Sigmoid colon (tissue), 7 donors: Measurements from ENCODE around the gene RPAP3. TPM values are rescaled to one million over a fixed set of nuclear protein-coding genes. Genes with fewer than 3 reads are reported as not detected.
A peak's percentile ranks its signal among the peaks of the same experiment; 100 is the strongest.

ENCODE experiments used
- DNase-seq: peaks from one replicate; pipeline ENCODE4 v3.0.0-alpha.2; 2019
- H3K27ac ChIP-seq, 4 donors: fragments of 200-600 bp; sonication (generic); one replicate each; pipeline ENCODE4 v1.5.1; 2016 to 2019; ENCODE audit warnings: mild to moderate bottlenecking in 1 of 4
- H3K27me3 ChIP-seq, 3 donors: fragments of 200-600 bp; sonication (generic); one replicate each; pipeline ENCODE4 v1.5.1; 2019; ENCODE audit warnings: mild to moderate bottlenecking in 1 of 3
- H3K36me3 ChIP-seq, 4 donors: fragments of 200-600 bp; sonication (generic); one replicate each; pipeline ENCODE4 v1.5.1; 2016 to 2019
- H3K4me1 ChIP-seq, 4 donors: fragments of 200-600 bp; sonication (generic); one replicate each; pipeline ENCODE4 v1.5.1; 2017 to 2019
- H3K4me3 ChIP-seq, 4 donors: fragments of 200-600 bp; sonication (generic); one replicate each; pipeline ENCODE4 v1.5.1; 2017 to 2019; ENCODE audit warnings: mild to moderate bottlenecking in 2 of 4, moderate library complexity in 1 of 4
- H3K9me3 ChIP-seq, 4 donors: fragments of 200-600 bp in 3 of 4; sonication (generic) in 3 of 4; one replicate each; pipeline versions ENCODE4 v1.5.1 to v1.6.1; 2013 to 2019
- CTCF ChIP-seq, 4 experiments: fragments of 450-650 bp in 3 of 4; fragments of 200-600 bp in 1 of 4; IDR thresholded peaks; one replicate each; pipeline ENCODE4 v1.5.1; 2016 to 2019; ENCODE audit warnings: antibody characterized with exemption in 4 of 4, mild to moderate bottlenecking in 3 of 4, moderate library complexity in 2 of 4
- EP300 ChIP-seq, 4 donors: sonication (generic); formaldehyde crosslinking; IDR thresholded peaks; one replicate each; pipeline ENCODE4 v1.6.1; 2017; ENCODE audit warnings: antibody characterized with exemption in 4 of 4
- POLR2A ChIP-seq, 2 donors: fragments of 450-650 bp; IDR thresholded peaks; one replicate each; pipeline ENCODE4 v1.6.1; 2016; ENCODE audit warnings: antibody characterized with exemption in 2 of 2, mild to moderate bottlenecking in 2 of 2, moderate library complexity in 2 of 2
- POLR2AphosphoS5 ChIP-seq, 4 donors: sonication (generic); formaldehyde crosslinking; IDR thresholded peaks; one replicate each; pipeline ENCODE4 v1.6.1; 2017; ENCODE audit warnings: antibody characterized with exemption in 4 of 4
- WGBS, 2 donors: extraction: QIAGEN DNeasy Blood & Tissue Kit; methylation state at CpG; one replicate each; pipeline ENCODE4 v1.1.7; 2013; 5-methylcytosine and 5-hydroxymethylcytosine counted together
- intact Hi-C: fragments of 100-400 bp; cut with DNase I; formaldehyde crosslinking; loops from one replicate; pipeline ENCODE4 v1.15.1; 2023
- polyA plus RNA-seq, 3 donors: library from polyadenylated mRNA; stranded (reverse); fragments of 200-250 nt; gene quantifications; one replicate each; pipeline ENCODE4 v1.2.3, GENCODE V29; 2013
- total RNA-seq, 4 donors: library from RNA; depleted of rRNA; stranded (reverse); fragments of >200 nt; gene quantifications; one replicate each; pipeline ENCODE4 v1.1.0, GENCODE V29; 2016
- donor health status: healthy with polysubstance abuse.
- donor health status: Bipolar disorder and iron deficiency.
- donor health status: healthy.

Gene RPAP3
- total and polyA plus RNA-seq, 7 donors = 6.7 to 29.3 (median 21.0) TPM

- H3K4me1 ChIP-seq = peaks cover 0 to under 1% (median 0%) of the 10 kb centered on the region in 4 donors
- H3K36me3 ChIP-seq = peaks cover 0 to 55% (median 5%) of the 10 kb centered on the region in 4 donors
- H3K27me3 ChIP-seq = no peaks in the 10 kb centered on the region
- no peak for TF ChIP-seq POLR2A (IDR thresholded peaks at IDR 0.05)
- no peak for TF ChIP-seq POLR2AphosphoS5 (IDR thresholded peaks at IDR 0.05)
- no peak for TF ChIP-seq EP300 (IDR thresholded peaks at IDR 0.05)
- no peak for TF ChIP-seq CTCF (IDR thresholded peaks at IDR 0.05)
- H3K27ac ChIP-seq = no peak overlapping the region
- intact Hi-C loops = no loop called here
- H3K9me3 ChIP-seq = no peaks in the 10 kb centered on the region
- no peak for DNase-seq
- no peak overlapping the region for H3K4me3 ChIP-seq
- WGBS, 2 donors = 57 to 68% methylated on average over 4 of the region's 4 CpGs
Measured at GRCh38 chr12:47698055-47698454, 7.8 kb downstream of the RPAP3 start.

- TF ChIP-seq POLR2AphosphoS5 (IDR thresholded peaks at IDR 0.05) = no peak
- no peak for TF ChIP-seq CTCF (IDR thresholded peaks at IDR 0.05)
- TF ChIP-seq EP300 (IDR thresholded peaks at IDR 0.05) = no peak
- no peak for TF ChIP-seq POLR2A (IDR thresholded peaks at IDR 0.05)
- 96 to 97% methylated on average over 2 of the region's 2 CpGs for WGBS, 2 donors
- H3K27ac ChIP-seq = no peak overlapping the region
- H3K36me3 ChIP-seq = peaks cover 0 to 38% (median 4%) of the 10 kb centered on the region in 4 donors
- no peak for DNase-seq
- no peak overlapping the region for H3K4me3 ChIP-seq
- H3K27me3 ChIP-seq = no peaks in the 10 kb centered on the region
- H3K4me1 ChIP-seq = no peaks in the 10 kb centered on the region
- intact Hi-C loops = loop anchor here (5.0 to 10.0 kb wide), 3 partner anchors 132 to 382 kb away; no protein-coding TSS in a partner anchor
- H3K9me3 ChIP-seq = no peaks in the 10 kb centered on the region
Measured at GRCh38 chr12:47689215-47689614, 16.6 kb downstream of the RPAP3 start.

GRCh38 chr12:47687636-47688035, 18.2 kb downstream of the RPAP3 start:
- Histone ChIP-seq H3K4me1 (no peaks in the 10 kb centered on the region), H3K27ac (no peak overlapping the region), H3K9me3 (no peaks in the 10 kb centered on the region), H3K36me3 (peaks cover 0 to 30% (median 4%) of the 10 kb centered on the region in 4 donors), H3K4me3 (no peak overlapping the region), H3K27me3 (no peaks in the 10 kb centered on the region)
- intact Hi-C loops = loop anchor here (2.0 to 10.0 kb wide), 4 partner anchors 130 to 655 kb away; no protein-coding TSS in a partner anchor
- no peak for TF ChIP-seq EP300 (IDR thresholded peaks at IDR 0.05)
- no peak for TF ChIP-seq CTCF (IDR thresholded peaks at IDR 0.05)
- no peak for TF ChIP-seq POLR2A (IDR thresholded peaks at IDR 0.05)
- no peak for TF ChIP-seq POLR2AphosphoS5 (IDR thresholded peaks at IDR 0.05)
- WGBS, 2 donors = 63 to 92% methylated on average over 3 of the region's 3 CpGs
- DNase-seq = no peak

GRCh38 chr12:47686645-47687240, 19.1 kb downstream of the RPAP3 start:
- H3K4me3 ChIP-seq = no peak overlapping the region
- no peaks in the 10 kb centered on the region for H3K9me3 ChIP-seq
- DNase-seq = no peak
- H3K4me1 ChIP-seq = no peaks in the 10 kb centered on the region
- intact Hi-C loops = loop anchor here (2.0 to 10.0 kb wide), 4 partner anchors 129 to 654 kb away; no protein-coding TSS in a partner anchor
- TF ChIP-seq POLR2A (IDR thresholded peaks at IDR 0.05) (no peak), CTCF (IDR thresholded peaks at IDR 0.05) (peak; percentile 60 to 69 (median 66))
- peaks cover 0 to 24% (median 2%) of the 10 kb centered on the region in 4 donors for H3K36me3 ChIP-seq
- H3K27me3 ChIP-seq = no peaks in the 10 kb centered on the region
- 78 to 80% methylated on average over 4 of the region's 4 CpGs for WGBS, 2 donors
- no peak overlapping the region for H3K27ac ChIP-seq
